DOHH2 (cell line): ENCODE data around the gene CD3G.
A peak's percentile ranks its signal among the peaks of the same experiment; 100 is the strongest.

Experiments
- H3F3A ChIP-seq: fragments of 200-600 bp; sonication (generic), shearing (Covaris generic); 2 replicates; pipeline ENCODE4 v1.6.0; 2016; ENCODE audit warnings: antibody characterized with exemption, mild to moderate bottlenecking; ENCODE audit not compliant: control insufficient read depth, insufficient read depth
- H3K27ac ChIP-seq: fragments of 200-600 bp; sonication (generic); 2 replicates; pipeline ENCODE4 v1.5.1; 2014; ENCODE audit warnings: low read depth, mild to moderate bottlenecking, low read length, moderate library complexity
- H3K27me3 ChIP-seq: fragments of 200-600 bp; sonication (generic); 2 replicates; pipeline ENCODE4 v1.6.1; 2014; ENCODE audit warnings: mild to moderate bottlenecking, low read length, mixed read lengths; ENCODE audit not compliant: control insufficient read depth
- H3K36me3 ChIP-seq: fragments of 200-600 bp; sonication (generic); 2 replicates; pipeline ENCODE4 v1.6.1; 2014; ENCODE audit warnings: mild to moderate bottlenecking, low read length, moderate library complexity, mixed read lengths; ENCODE audit not compliant: control insufficient read depth
- H3K4me1 ChIP-seq: fragments of 200-600 bp; sonication (generic); 2 replicates; pipeline ENCODE4 v1.6.1; 2014; ENCODE audit warnings: mild to moderate bottlenecking, low read length, mixed read lengths; ENCODE audit not compliant: control insufficient read depth
- H3K4me2 ChIP-seq: fragments of 200-600 bp; sonication (generic); 2 replicates; pipeline ENCODE4 v1.6.0; 2014; ENCODE audit warnings: mild to moderate bottlenecking, low read length, moderate library complexity
- H3K4me3 ChIP-seq: fragments of 200-600 bp; sonication (generic); 2 replicates; pipeline ENCODE4 v1.5.1; 2014; ENCODE audit warnings: mild to moderate bottlenecking, low read length, mixed read lengths
- H3K79me2 ChIP-seq: fragments of 200-600 bp; sonication (generic); 2 replicates; pipeline ENCODE4 v1.6.1; 2014; ENCODE audit warnings: mild to moderate bottlenecking, low read length, mixed read lengths; ENCODE audit not compliant: control insufficient read depth
- H3K9me2 ChIP-seq: fragments of 200-600 bp; sonication (generic); replicated peaks from 2 replicates; pipeline ENCODE4 v1.6.1; 2014; ENCODE audit warnings: mild to moderate bottlenecking, low read length, mixed read lengths; ENCODE audit not compliant: control insufficient read depth
- H3K9me3 ChIP-seq: fragments of 200-600 bp; sonication (generic); 2 replicates; pipeline ENCODE4 v1.6.1; 2014; ENCODE audit warnings: antibody characterized with exemption, low read length, mixed read lengths; ENCODE audit not compliant: control insufficient read depth, insufficient read depth
- H4K20me1 ChIP-seq: fragments of 200-600 bp; sonication (generic); 2 replicates; pipeline ENCODE4 v1.6.0; 2014; ENCODE audit warnings: low read depth, mild to moderate bottlenecking, antibody characterized with exemption, low read length, moderate library complexity; ENCODE audit not compliant: control insufficient read depth, insufficient read depth
- EZH2phosphoT487 ChIP-seq: fragments of 200-600 bp; sonication (generic); IDR thresholded peaks from 2 replicates; pipeline ENCODE4 v1.6.1; 2017; ENCODE audit warnings: borderline replicate concordance, mild to moderate bottlenecking, antibody characterized with exemption, low read length, moderate library complexity, mixed read lengths
- TF ChIP-seq, protein P1 (sequence below): fragments of 200-600 bp; sonication (generic); IDR thresholded peaks from one replicate; pipeline ENCODE4 v1.5.1; 2014; ENCODE audit warnings: antibody characterized with exemption, mild to moderate bottlenecking, low read depth, low read length; ENCODE audit not compliant: poor library complexity, severe bottlenecking

The CD3G gene

DNA sequence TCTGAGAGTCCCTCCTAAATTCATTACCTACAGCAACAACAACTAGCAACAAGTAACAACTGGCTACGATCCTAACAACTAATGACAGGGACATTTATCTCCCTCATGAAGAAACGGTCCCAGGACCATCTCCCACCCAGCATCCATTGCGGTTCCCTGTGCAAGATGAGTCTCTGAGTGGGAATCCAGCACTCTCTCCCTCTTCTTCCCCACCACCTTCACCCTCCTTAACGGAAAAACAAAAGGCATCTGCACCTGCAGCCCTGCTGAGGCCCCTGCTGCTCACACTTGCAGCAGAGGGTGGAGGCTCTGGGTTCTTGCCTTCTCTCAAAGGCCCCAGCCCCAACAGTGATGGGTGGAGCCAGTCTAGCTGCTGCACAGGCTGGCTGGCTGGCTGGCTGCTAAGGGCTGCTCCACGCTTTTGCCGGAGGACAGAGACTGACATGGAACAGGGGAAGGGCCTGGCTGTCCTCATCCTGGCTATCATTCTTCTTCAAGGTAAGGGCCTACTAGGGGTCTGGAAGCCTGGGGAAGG, at the start of gene CD3G:
Gene CD3G (plus strand): TSS at position 364 of the 535 bp plus-strand sequence. CDS start 80 bp downstream, at position 444.
- no peak within 1 kb of the TSS for H3K4me2 ChIP-seq
- TF ChIP-seq, protein P1, sequence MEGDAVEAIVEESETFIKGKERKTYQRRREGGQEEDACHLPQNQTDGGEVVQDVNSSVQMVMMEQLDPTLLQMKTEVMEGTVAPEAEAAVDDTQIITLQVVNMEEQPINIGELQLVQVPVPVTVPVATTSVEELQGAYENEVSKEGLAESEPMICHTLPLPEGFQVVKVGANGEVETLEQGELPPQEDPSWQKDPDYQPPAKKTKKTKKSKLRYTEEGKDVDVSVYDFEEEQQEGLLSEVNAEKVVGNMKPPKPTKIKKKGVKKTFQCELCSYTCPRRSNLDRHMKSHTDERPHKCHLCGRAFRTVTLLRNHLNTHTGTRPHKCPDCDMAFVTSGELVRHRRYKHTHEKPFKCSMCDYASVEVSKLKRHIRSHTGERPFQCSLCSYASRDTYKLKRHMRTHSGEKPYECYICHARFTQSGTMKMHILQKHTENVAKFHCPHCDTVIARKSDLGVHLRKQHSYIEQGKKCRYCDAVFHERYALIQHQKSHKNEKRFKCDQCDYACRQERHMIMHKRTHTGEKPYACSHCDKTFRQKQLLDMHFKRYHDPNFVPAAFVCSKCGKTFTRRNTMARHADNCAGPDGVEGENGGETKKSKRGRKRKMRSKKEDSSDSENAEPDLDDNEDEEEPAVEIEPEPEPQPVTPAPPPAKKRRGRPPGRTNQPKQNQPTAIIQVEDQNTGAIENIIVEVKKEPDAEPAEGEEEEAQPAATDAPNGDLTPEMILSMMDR: no peak
- TF ChIP-seq EZH2phosphoT487: no peak
- H3K36me3 ChIP-seq: no peaks in the 10 kb centered on the region
- peaks cover 15% of the 10 kb centered on the region for H3K4me1 ChIP-seq
- no peaks in the 10 kb centered on the region for H4K20me1 ChIP-seq
- H3K79me2 ChIP-seq: no peaks in the 10 kb centered on the region
- H3F3A ChIP-seq: no peaks in the 10 kb centered on the region
- H3K9me2 ChIP-seq: no peaks in the 10 kb centered on the region
- no peak within 1 kb of the TSS for H3K27ac ChIP-seq
- H3K9me3 ChIP-seq: no peaks in the 10 kb centered on the region
- no peaks in the 10 kb centered on the region for H3K27me3 ChIP-seq
- H3K4me3 ChIP-seq: no peak within 1 kb of the TSS

DNA sequence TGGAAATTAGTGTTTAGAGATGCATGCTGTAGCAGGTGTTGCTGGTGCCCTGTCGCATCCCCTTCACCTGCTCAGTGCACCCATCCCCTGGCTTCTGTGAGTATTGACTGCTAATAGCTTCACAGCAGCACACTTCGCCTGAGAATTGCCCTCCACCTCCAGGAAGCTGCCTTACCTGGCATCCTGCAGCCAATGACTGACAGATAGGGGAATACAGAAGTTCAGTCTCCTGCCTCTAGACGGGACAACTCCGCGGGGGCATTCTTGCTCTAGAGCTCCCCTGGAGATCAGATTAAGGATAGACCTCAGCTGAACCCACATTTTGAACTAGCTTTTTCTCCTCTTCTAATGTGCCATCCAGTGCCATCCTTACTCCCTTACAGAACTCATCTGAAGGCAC, 48.9 kb upstream of the CD3G start:
- no peak overlapping the region for H3K4me2 ChIP-seq
- no peaks in the 10 kb centered on the region for H3K36me3 ChIP-seq
- no peak overlapping the region for H3K27ac ChIP-seq
- H3K4me1 ChIP-seq: peaks cover 24% of the 10 kb centered on the region
- no peaks in the 10 kb centered on the region for H4K20me1 ChIP-seq
- no peaks in the 10 kb centered on the region for H3K27me3 ChIP-seq
- H3K9me3 ChIP-seq: no peaks in the 10 kb centered on the region
- H3F3A ChIP-seq: no peaks in the 10 kb centered on the region
- TF ChIP-seq EZH2phosphoT487: no peak
- TF ChIP-seq, protein P1: no peak
- H3K4me3 ChIP-seq: no peak overlapping the region
- no peaks in the 10 kb centered on the region for H3K9me2 ChIP-seq
- H3K79me2 ChIP-seq: no peaks in the 10 kb centered on the region

DNA sequence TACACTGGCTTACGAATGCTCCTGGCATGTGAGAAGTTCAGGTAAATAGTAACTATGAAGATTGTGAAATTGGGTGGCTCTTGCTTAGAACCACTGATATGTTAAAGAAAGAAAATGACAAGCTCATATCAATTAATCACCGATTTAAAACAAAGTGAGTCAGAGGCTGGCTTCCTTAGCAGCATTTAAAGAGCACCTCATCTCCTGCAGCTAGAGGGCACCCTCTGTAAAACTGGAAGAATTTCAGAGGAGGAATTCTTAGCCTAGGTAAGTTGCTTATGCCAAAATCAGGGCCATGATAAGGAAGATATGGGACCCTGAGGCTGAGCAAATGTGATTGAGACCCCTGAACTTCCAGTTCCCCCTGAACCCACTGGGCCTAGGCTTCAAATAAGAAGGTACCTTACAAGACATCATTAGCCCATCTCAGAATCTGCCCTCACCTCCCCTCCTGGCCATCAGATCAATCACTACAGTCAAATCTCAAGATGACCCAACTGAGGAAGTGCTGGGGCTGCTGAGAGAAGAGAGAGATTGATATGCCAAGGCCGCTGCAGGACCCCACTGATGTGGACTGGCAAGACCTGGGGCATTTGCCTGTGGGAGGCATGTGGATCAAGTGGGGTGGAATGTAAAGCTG, 48.2 kb upstream of the CD3G start:
- Histone ChIP-seq H3F3A (no peaks in the 10 kb centered on the region), H3K36me3 (no peaks in the 10 kb centered on the region), H3K4me1 (peaks cover 24% of the 10 kb centered on the region), H3K4me2 (peak overlapping the region; percentile 9; the same call in 1 of the 2 replicates), H3K4me3 (no peak overlapping the region), H3K27me3 (no peaks in the 10 kb centered on the region), H4K20me1 (no peaks in the 10 kb centered on the region), H3K79me2 (no peaks in the 10 kb centered on the region), H3K9me3 (no peaks in the 10 kb centered on the region), H3K27ac (no peak overlapping the region), H3K9me2 (no peaks in the 10 kb centered on the region)
- TF ChIP-seq, protein P1: peak; percentile 84
- no peak for TF ChIP-seq EZH2phosphoT487
